Duodenal mucosa (tissue), 2 donors: ENCODE results near the gene EFNA5.

Experiments used
- H3K27ac ChIP-seq: one replicate; pipeline ENCODE4 v1.7.0; 2013; ENCODE audit warnings: low read depth, low read length
- H3K27me3 ChIP-seq, 2 donors: one replicate each; pipeline ENCODE4 v1.7.0; 2013; ENCODE audit warnings: low read length in 2 of 2, control low read depth in 1 of 2; ENCODE audit not compliant: insufficient read depth in 2 of 2, control insufficient read depth in 1 of 2
- H3K36me3 ChIP-seq, 2 donors: one replicate each; pipeline ENCODE4 v1.7.0; 2013; ENCODE audit warnings: low read length in 2 of 2, control low read depth in 1 of 2; ENCODE audit not compliant: insufficient read depth in 2 of 2, control insufficient read depth in 1 of 2
- H3K4me1 ChIP-seq, 2 donors: one replicate each; pipeline ENCODE4 v1.7.0; 2013; ENCODE audit warnings: low read length in 2 of 2, control low read depth in 1 of 2; ENCODE audit not compliant: insufficient read depth in 2 of 2, control insufficient read depth in 1 of 2
- H3K4me3 ChIP-seq, 2 donors: one replicate each; pipeline ENCODE4 v1.7.0; 2013; ENCODE audit warnings: low read length in 2 of 2, low read depth in 1 of 2
- H3K9ac ChIP-seq, 2 donors: one replicate each; pipeline ENCODE4 v1.7.0; 2013; ENCODE audit warnings: low read length in 2 of 2, low read depth in 1 of 2
- H3K9me3 ChIP-seq, 2 donors: one replicate each; pipeline ENCODE4 v1.7.0; 2013; ENCODE audit warnings: low read length in 2 of 2, control low read depth in 1 of 2; ENCODE audit not compliant: control insufficient read depth in 1 of 2

The EFNA5 gene

GRCh38 chr5:107401470-107402122, 269.1 kb downstream of the EFNA5 start:
- peaks cover 0 to 6% of the 10 kb centered on the region in 2 donors for H3K4me1 ChIP-seq

GRCh38 chr5:107400328-107400727, 270.4 kb downstream of the EFNA5 start:
- H3K9me3 ChIP-seq, result no peaks in the 10 kb centered on the region
- H3K36me3 ChIP-seq, result no peaks in the 10 kb centered on the region
- H3K27ac ChIP-seq, result no peak overlapping the region
- H3K4me1 ChIP-seq, result peaks cover 0 to 6% of the 10 kb centered on the region in 2 donors
- H3K27me3 ChIP-seq, result no peaks in the 10 kb centered on the region
- no peak overlapping the region for H3K4me3 ChIP-seq
- no peak overlapping the region for H3K9ac ChIP-seq

More at GRCh38 chr5:107401470-107402122, 269.1 kb downstream of the EFNA5 start:
- Histone ChIP-seq H3K9ac (no peak overlapping the region), H3K4me3 (no peak overlapping the region), H3K27ac (no peak overlapping the region), H3K27me3 (no peaks in the 10 kb centered on the region), H3K36me3 (no peaks in the 10 kb centered on the region), H3K9me3 (no peaks in the 10 kb centered on the region)

- no peaks in the 10 kb centered on the region for H3K27me3 ChIP-seq
- no peak overlapping the region for H3K9ac ChIP-seq
- no peaks in the 10 kb centered on the region for H3K9me3 ChIP-seq
- no peak overlapping the region for H3K27ac ChIP-seq
- no peak overlapping the region for H3K4me3 ChIP-seq
- no peaks in the 10 kb centered on the region for H3K36me3 ChIP-seq
- peaks cover 0 to 6% of the 10 kb centered on the region in 2 donors for H3K4me1 ChIP-seq
Observed at GRCh38 chr5:107398703-107399102, 272.0 kb downstream of the EFNA5 start.

GRCh38 chr5:107396351-107396690, 274.4 kb downstream of the EFNA5 start:
- Histone ChIP-seq H3K36me3 (no peaks in the 10 kb centered on the region), H3K4me1 (peaks cover 0 to 6% of the 10 kb centered on the region in 2 donors), H3K27me3 (no peaks in the 10 kb centered on the region), H3K9me3 (no peaks in the 10 kb centered on the region), H3K27ac (no peak overlapping the region), H3K4me3 (no peak overlapping the region), H3K9ac (no peak overlapping the region)

- H3K4me3 ChIP-seq, result no peak overlapping the region
- H3K27me3 ChIP-seq, result no peaks in the 10 kb centered on the region
- H3K9ac ChIP-seq, result no peak overlapping the region
- peaks cover 0 to 6% of the 10 kb centered on the region in 2 donors for H3K4me1 ChIP-seq
- no peak overlapping the region for H3K27ac ChIP-seq
- H3K36me3 ChIP-seq, result no peaks in the 10 kb centered on the region
- H3K9me3 ChIP-seq, result no peaks in the 10 kb centered on the region
Observed at GRCh38 chr5:107395632-107396350, 274.9 kb downstream of the EFNA5 start.

GRCh38 chr5:107393851-107394250, 276.9 kb downstream of the EFNA5 start:
- Histone ChIP-seq H3K9ac (no peak overlapping the region), H3K27ac (no peak overlapping the region), H3K27me3 (no peaks in the 10 kb centered on the region), H3K4me3 (no peak overlapping the region), H3K9me3 (no peaks in the 10 kb centered on the region), H3K36me3 (no peaks in the 10 kb centered on the region), H3K4me1 (peaks cover 7 to 11% of the 10 kb centered on the region in 2 donors)

GRCh38 chr5:107391787-107392186, 278.9 kb downstream of the EFNA5 start:
- Histone ChIP-seq H3K4me1 (peaks cover 24 to 28% of the 10 kb centered on the region in 2 donors), H3K27ac (no peak overlapping the region), H3K9me3 (no peaks in the 10 kb centered on the region), H3K27me3 (no peaks in the 10 kb centered on the region), H3K36me3 (no peaks in the 10 kb centered on the region), H3K9ac (no peak overlapping the region), H3K4me3 (no peak overlapping the region)

- Histone ChIP-seq H3K9ac (no peak overlapping the region), H3K4me1 (peaks cover 24 to 28% of the 10 kb centered on the region in 2 donors), H3K4me3 (no peak overlapping the region), H3K27ac (no peak overlapping the region), H3K36me3 (no peaks in the 10 kb centered on the region), H3K27me3 (no peaks in the 10 kb centered on the region), H3K9me3 (no peaks in the 10 kb centered on the region)
Observed at GRCh38 chr5:107389775-107390148, 281.0 kb downstream of the EFNA5 start.

GRCh38 chr5:107389130-107389774, 281.5 kb downstream of the EFNA5 start:
- H3K27ac ChIP-seq, result no peak overlapping the region
- peak overlapping the region in 1 of 2 donors; percentile 11 for H3K4me3 ChIP-seq

GRCh38 chr5:107388141-107388861, 282.4 kb downstream of the EFNA5 start:
- Histone ChIP-seq H3K9me3 (no peaks in the 10 kb centered on the region), H3K9ac (no peak overlapping the region), H3K27me3 (no peaks in the 10 kb centered on the region), H3K4me1 (peaks cover 24 to 28% of the 10 kb centered on the region in 2 donors), H3K27ac (no peak overlapping the region), H3K4me3 (no peak overlapping the region), H3K36me3 (no peaks in the 10 kb centered on the region)

More at GRCh38 chr5:107389130-107389774, 281.5 kb downstream of the EFNA5 start:
- no peaks in the 10 kb centered on the region for H3K27me3 ChIP-seq
- no peaks in the 10 kb centered on the region for H3K9me3 ChIP-seq
- H3K4me1 ChIP-seq, result peaks cover 24 to 28% of the 10 kb centered on the region in 2 donors
- H3K36me3 ChIP-seq, result no peaks in the 10 kb centered on the region
- H3K9ac ChIP-seq, result no peak overlapping the region
